ENCODE data around the gene HDAC10.

HDAC10 gene

GRCh38 chr22:50255099-50255498 is 4.0 kb upstream of the HDAC10 start:
- no peak for DNase-seq

- DNase-seq: no peak
These were observed 2.9 kb upstream of the HDAC10 start for GRCh38 chr22:50253941-50254340.

GRCh38 chr22:50253046-50253915 is 2.2 kb upstream of the HDAC10 start:
- DNase-seq: no peak

- DNase-seq: peak; percentile 13
These were observed 1.3 kb upstream of the HDAC10 start for GRCh38 chr22:50252082-50253045.

GRCh38 chr22:50251477-50252081 is 514 bp upstream of the HDAC10 start:
- DNase-seq: no peak

- DNase-seq: no peak
These were observed 863 bp downstream of the HDAC10 start for GRCh38 chr22:50250249-50250554.

- DNase-seq: no peak
These were observed 1.5 kb downstream of the HDAC10 start for GRCh38 chr22:50249341-50250248.

GRCh38 chr22:50248196-50249081 is 2.6 kb downstream of the HDAC10 start:
- DNase-seq: no peak

GRCh38 chr22:50247748-50248147 is 3.3 kb downstream of the HDAC10 start:
- DNase-seq: peak; percentile 72

GRCh38 chr22:50246242-50247175 is 4.6 kb downstream of the HDAC10 start:
- no peak for DNase-seq

GRCh38 chr22:50245214-50246072 is 5.6 kb downstream of the HDAC10 start:
- DNase-seq: peak; percentile 36

GRCh38 chr22:50244420-50245213 is 6.4 kb downstream of the HDAC10 start, which contains the start of gene TUBGCP6:
Gene TUBGCP6, minus strand, starts transcription at chr22:50245023. Its CDS starts 564 bp downstream, at chr22:50244459.
- DNase-seq: peak; percentile 83

- DNase-seq: no peak
These were observed 7.2 kb downstream of the HDAC10 start for GRCh38 chr22:50243685-50244419.

- no peak for DNase-seq
These were observed 8.6 kb downstream of the HDAC10 start for GRCh38 chr22:50242406-50242949.

- DNase-seq: no peak
These were observed 12.3 kb downstream of the HDAC10 start for GRCh38 chr22:50238755-50239154.

- DNase-seq: peak; percentile 24
These were observed 14.2 kb downstream of the HDAC10 start for GRCh38 chr22:50236731-50237409.

Measured in NCI-H146 (cell line).